IPS-NIHi7 (cell line): ENCODE results near the gene CUEDC1.

Experiments
- DNase-seq: peaks from one replicate; pipeline ENCODE4 v3.0.0; 2012; ENCODE audit warnings: mixed read lengths; ENCODE audit errors: extremely low spot score

Gene CUEDC1

GRCh38 chr17:57898487-57899311 is 56.5 kb downstream of the CUEDC1 start:
- peak; percentile 82 for DNase-seq

GRCh38 chr17:57895382-57896060 is 59.7 kb downstream of the CUEDC1 start:
- no peak for DNase-seq

GRCh38 chr17:57894848-57895247 is 60.4 kb downstream of the CUEDC1 start:
- no peak for DNase-seq

GRCh38 chr17:57892820-57893595 is 62.2 kb downstream of the CUEDC1 start:
- peak; percentile 56 for DNase-seq

- peak; percentile 94 for DNase-seq
Measured at GRCh38 chr17:57892146-57892819, 62.9 kb downstream of the CUEDC1 start.

- no peak for DNase-seq
Measured at GRCh38 chr17:57890857-57891232, 64.4 kb downstream of the CUEDC1 start.

- no peak for DNase-seq
Measured at GRCh38 chr17:57889892-57890856, 65.0 kb downstream of the CUEDC1 start.

- DNase-seq, result no peak
Measured at GRCh38 chr17:57889252-57889651, 66.0 kb downstream of the CUEDC1 start.

- no peak for DNase-seq
Measured at GRCh38 chr17:57888311-57889216, 66.6 kb downstream of the CUEDC1 start.

GRCh38 chr17:57887161-57887560 is 68.1 kb downstream of the CUEDC1 start:
- no peak for DNase-seq

GRCh38 chr17:57886020-57886419 is 69.2 kb downstream of the CUEDC1 start:
- no peak for DNase-seq

- no peak for DNase-seq
Measured at GRCh38 chr17:57885148-57885915, 69.9 kb downstream of the CUEDC1 start.

GRCh38 chr17:57881783-57882351 is 73.3 kb downstream of the CUEDC1 start:
- DNase-seq, result no peak

GRCh38 chr17:57881143-57881542 is 74.1 kb downstream of the CUEDC1 start:
- DNase-seq, result no peak

GRCh38 chr17:57880086-57880456 is 75.1 kb downstream of the CUEDC1 start:
- no peak for DNase-seq

- peak; percentile 53 for DNase-seq
Measured at GRCh38 chr17:57879437-57880085, 75.7 kb downstream of the CUEDC1 start.

- DNase-seq, result no peak
Measured at GRCh38 chr17:57877803-57878377, 77.3 kb downstream of the CUEDC1 start.

GRCh38 chr17:57876866-57877237 is 78.4 kb downstream of the CUEDC1 start:
- no peak for DNase-seq
